HEK293T (cell line): ENCODE results near the gene LSM14A.

ENCODE experiments used
- ELF4 ChIP-seq: fragments of 450-650 bp; IDR thresholded peaks from 2 replicates; pipeline ENCODE4 v1.6.1; 2017; ENCODE audit warnings: antibody characterized with exemption
- FOXA1 ChIP-seq: fragments of 450-650 bp; IDR thresholded peaks from 2 replicates; pipeline ENCODE4 v1.6.1; 2016; ENCODE audit warnings: mild to moderate bottlenecking
- SUZ12 ChIP-seq: fragments of 450-650 bp; IDR thresholded peaks from 2 replicates; pipeline ENCODE4 v1.6.1; 2016; ENCODE audit warnings: mild to moderate bottlenecking
- TF ChIP-seq, protein P1 (sequence below): fragments of 450-650 bp; IDR thresholded peaks from 2 replicates; pipeline ENCODE4 v1.6.1; 2016

DNA sequence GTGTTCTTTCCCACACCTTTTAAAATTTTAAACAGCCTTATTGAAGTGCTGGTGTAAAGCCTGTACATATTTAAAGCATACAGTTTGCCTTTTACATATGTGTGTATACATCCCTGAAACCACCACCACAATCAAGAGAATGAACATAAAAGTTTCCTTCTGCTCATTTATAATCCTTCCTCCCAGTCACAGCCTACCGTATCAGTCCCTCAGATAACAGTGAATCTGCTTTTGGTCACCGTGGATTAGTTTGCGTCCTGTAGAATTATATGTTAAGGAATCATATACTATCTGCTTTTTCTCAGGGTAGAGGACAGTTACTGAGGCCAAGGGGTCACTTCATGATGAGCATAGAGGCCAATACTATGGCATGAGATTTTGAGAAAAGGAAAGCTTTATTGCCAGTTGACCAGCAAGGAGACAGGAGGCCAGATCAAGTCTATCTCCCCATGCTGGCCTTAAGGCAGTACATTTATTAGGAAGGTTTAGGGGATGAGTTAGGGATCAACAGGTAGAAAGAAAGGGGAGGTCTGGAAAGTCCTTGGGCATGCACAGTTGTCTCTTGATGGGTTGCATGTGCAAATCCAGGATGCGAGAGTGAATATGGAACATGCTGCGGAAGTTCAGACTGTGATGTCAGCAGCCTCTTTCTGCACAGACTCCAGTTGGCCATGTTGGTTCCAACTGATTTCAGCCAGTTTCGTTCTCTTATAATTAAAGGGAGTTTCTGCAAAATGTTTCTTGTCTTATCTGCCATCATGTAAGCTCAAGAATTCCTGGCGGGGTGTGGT is 36.3 kb upstream of the LSM14A start:
- TF ChIP-seq SUZ12: no peak
- TF ChIP-seq FOXA1: no peak
- TF ChIP-seq, protein P1, sequence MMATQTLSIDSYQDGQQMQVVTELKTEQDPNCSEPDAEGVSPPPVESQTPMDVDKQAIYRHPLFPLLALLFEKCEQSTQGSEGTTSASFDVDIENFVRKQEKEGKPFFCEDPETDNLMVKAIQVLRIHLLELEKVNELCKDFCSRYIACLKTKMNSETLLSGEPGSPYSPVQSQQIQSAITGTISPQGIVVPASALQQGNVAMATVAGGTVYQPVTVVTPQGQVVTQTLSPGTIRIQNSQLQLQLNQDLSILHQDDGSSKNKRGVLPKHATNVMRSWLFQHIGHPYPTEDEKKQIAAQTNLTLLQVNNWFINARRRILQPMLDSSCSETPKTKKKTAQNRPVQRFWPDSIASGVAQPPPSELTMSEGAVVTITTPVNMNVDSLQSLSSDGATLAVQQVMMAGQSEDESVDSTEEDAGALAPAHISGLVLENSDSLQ: no peak
- no peak for TF ChIP-seq ELF4
